ENCODE measurements around the gene STIL.

Gene STIL

GRCh38 chr1:47332779-47333577 is 19.0 kb upstream of the STIL start:
- Histone ChIP-seq H3F3A (ENCODE audit: insufficient read depth, low read length) (no peaks in the 10 kb centered on the region), H3K4me2 (ENCODE audit: low read length) (peak overlapping the region; percentile 90), H4K20me1 (ENCODE audit: insufficient read depth, low read length) (no peaks in the 10 kb centered on the region), H3K36me3 (ENCODE audit: insufficient read depth, low read length) (no peaks in the 10 kb centered on the region; the same call in 1 of the 2 replicates), H3K9me3 (ENCODE audit: low read length) (no peaks in the 10 kb centered on the region), H3K9me2 (ENCODE audit: low read depth, low read length) (no peaks in the 10 kb centered on the region), H3K9ac (ENCODE audit: low read length) (peak overlapping the region; percentile 87), H3K27me3 (ENCODE audit: insufficient read depth, low read length) (no peaks in the 10 kb centered on the region), H3K79me2 (ENCODE audit: insufficient read depth, low read length) (peaks cover 32% of the 10 kb centered on the region), H3K27ac (ENCODE audit: low read depth, low read length, poor library complexity, severe bottlenecking) (peak overlapping the region; percentile 87), H2AFZ (ENCODE audit: low read length) (peak overlapping the region; percentile 70; the same call in 1 of the 2 replicates), H3K4me3 (ENCODE audit: low read depth, low read length, poor library complexity, severe bottlenecking) (peak overlapping the region; percentile 76), H3K4me1 (ENCODE audit: insufficient read depth, low read length, severe bottlenecking) (peaks cover 29% of the 10 kb centered on the region)
- TF ChIP-seq CTCF (IDR thresholded peaks at IDR 0.05; ENCODE audit: low read length) (no peak), EZH2 (IDR thresholded peaks at IDR 0.05; ENCODE audit: borderline replicate concordance, low read length) (no peak)

- H3K27me3 ChIP-seq (ENCODE audit: insufficient read depth, low read length) = no peaks in the 10 kb centered on the region
- H3K9me2 ChIP-seq (ENCODE audit: low read depth, low read length) = no peaks in the 10 kb centered on the region
- no peaks in the 10 kb centered on the region for H3K9me3 ChIP-seq (ENCODE audit: low read length)
- no peaks in the 10 kb centered on the region for H4K20me1 ChIP-seq (ENCODE audit: insufficient read depth, low read length)
- TF ChIP-seq CTCF (IDR thresholded peaks at IDR 0.05; ENCODE audit: low read length) (no peak), EZH2 (IDR thresholded peaks at IDR 0.05; ENCODE audit: borderline replicate concordance, low read length) (no peak)
- H3K4me2 ChIP-seq (ENCODE audit: low read length) = no peak overlapping the region
- H3K36me3 ChIP-seq (ENCODE audit: insufficient read depth, low read length) = no peaks in the 10 kb centered on the region; the same call in 1 of the 2 replicates
- no peaks in the 10 kb centered on the region for H3F3A ChIP-seq (ENCODE audit: insufficient read depth, low read length)
- peaks cover 29% of the 10 kb centered on the region for H3K4me1 ChIP-seq (ENCODE audit: insufficient read depth, low read length, severe bottlenecking)
- peaks cover 24% of the 10 kb centered on the region for H3K79me2 ChIP-seq (ENCODE audit: insufficient read depth, low read length)
- H3K4me3 ChIP-seq (ENCODE audit: low read depth, low read length, poor library complexity, severe bottlenecking) = no peak overlapping the region
- H3K9ac ChIP-seq (ENCODE audit: low read length) = no peak overlapping the region
- no peak overlapping the region for H3K27ac ChIP-seq (ENCODE audit: low read depth, low read length, poor library complexity, severe bottlenecking)
- H2AFZ ChIP-seq (ENCODE audit: low read length) = no peak overlapping the region
These were observed 17.9 kb upstream of the STIL start for GRCh38 chr1:47331875-47332274.

- no peak overlapping the region for H3K27ac ChIP-seq (ENCODE audit: low read depth, low read length, poor library complexity, severe bottlenecking)
- no peak for TF ChIP-seq CTCF (IDR thresholded peaks at IDR 0.05; ENCODE audit: low read length)
- no peak for TF ChIP-seq EZH2 (IDR thresholded peaks at IDR 0.05; ENCODE audit: borderline replicate concordance, low read length)
- no peaks in the 10 kb centered on the region for H3K27me3 ChIP-seq (ENCODE audit: insufficient read depth, low read length)
- H2AFZ ChIP-seq (ENCODE audit: low read length) = no peak overlapping the region
- peaks cover 20% of the 10 kb centered on the region for H3K4me1 ChIP-seq (ENCODE audit: insufficient read depth, low read length, severe bottlenecking)
- no peak overlapping the region for H3K4me3 ChIP-seq (ENCODE audit: low read depth, low read length, poor library complexity, severe bottlenecking)
- H3K36me3 ChIP-seq (ENCODE audit: insufficient read depth, low read length) = no peaks in the 10 kb centered on the region
- no peaks in the 10 kb centered on the region for H3K9me3 ChIP-seq (ENCODE audit: low read length)
- no peaks in the 10 kb centered on the region for H3K9me2 ChIP-seq (ENCODE audit: low read depth, low read length)
- no peak overlapping the region for H3K4me2 ChIP-seq (ENCODE audit: low read length)
- H3K9ac ChIP-seq (ENCODE audit: low read length) = no peak overlapping the region
- H3K79me2 ChIP-seq (ENCODE audit: insufficient read depth, low read length) = peaks cover 7% of the 10 kb centered on the region
- H4K20me1 ChIP-seq (ENCODE audit: insufficient read depth, low read length) = no peaks in the 10 kb centered on the region
- no peaks in the 10 kb centered on the region for H3F3A ChIP-seq (ENCODE audit: insufficient read depth, low read length)
These were observed 16.3 kb upstream of the STIL start for GRCh38 chr1:47330212-47330611.

Data from OCI-LY1 (cell line).